ENCODE measurements around the gene ADAMTSL2. TPM values are rescaled to one million over a fixed set of nuclear protein-coding genes. Genes with fewer than 3 reads are reported as not detected.

Gene ADAMTSL2
- polyA plus RNA-seq, 1 donor (not counting 4 experiments of a cell fraction or from before 2014, with no cell fraction given) = not detected

GRCh38 chr9:133598978-133599377 lies 64.5 kb downstream of the ADAMTSL2 start:
- FAIRE-seq (no peak), DNase-seq (ENCODE audit: low read depth, low spot score) (no peak)
- H4K20me1 ChIP-seq (ENCODE audit: control insufficient read depth, extremely low read depth, insufficient read depth, low read length) = no peaks in the 10 kb centered on the region
- dilution Hi-C loops (cut with MboI; ENCODE audit: extremely low pct_ligation_motif_present, low sequenced_read_pairs) = no loop called here
- H3K9me1 ChIP-seq (ENCODE audit: control insufficient read depth, extremely low read depth, insufficient read depth, low read length) = no peaks in the 10 kb centered on the region
- peaks cover 13% of the 10 kb centered on the region for H3K27me3 ChIP-seq (ENCODE audit: control insufficient read depth, extremely low read depth, insufficient read depth, low read length)
- H3K4me1 ChIP-seq (ENCODE audit: control insufficient read depth, extremely low read depth, insufficient read depth, low read length) = no peaks in the 10 kb centered on the region
- no peaks in the 10 kb centered on the region for H3K36me3 ChIP-seq (ENCODE audit: control insufficient read depth in 2 of 2, extremely low read depth in 1 of 2, insufficient read depth in 2 of 2, low read length in 2 of 2)
- no peak for TF ChIP-seq EZH2 (IDR thresholded peaks at IDR 0.05; ENCODE audit: low read length)
- no peak for TF ChIP-seq CTCF (optimal IDR thresholded peaks at IDR 0.05 in 1 of 3, IDR thresholded peaks at IDR 0.05 in 1 of 3, conservative IDR thresholded peaks at IDR 0.05 in 1 of 3; ENCODE audit: extremely low read depth in 1 of 3, insufficient read depth in 2 of 3, low read length in 3 of 3)
- H3K27ac ChIP-seq (ENCODE audit: control insufficient read depth, insufficient read depth, low read length) = no peak overlapping the region
- H3K9me3 ChIP-seq (ENCODE audit: control insufficient read depth, low read depth, low read length) = peaks cover 10% of the 10 kb centered on the region
- H3K4me2 ChIP-seq (ENCODE audit: control insufficient read depth, extremely low read depth, insufficient read depth, low read depth, low read length) = no peak overlapping the region
- H3K9ac ChIP-seq (ENCODE audit: control insufficient read depth, extremely low read depth, insufficient read depth, low read length) = no peak overlapping the region
- no peak overlapping the region for H3K4me3 ChIP-seq (ENCODE audit: control insufficient read depth in 2 of 3, extremely low read depth in 1 of 3, insufficient read depth in 2 of 3, low read depth in 1 of 3, low read length in 3 of 3)
- H2AFZ ChIP-seq (ENCODE audit: control insufficient read depth, low read length) = no peak overlapping the region
- H3K79me2 ChIP-seq (ENCODE audit: control insufficient read depth, insufficient read depth, low read length) = no peaks in the 10 kb centered on the region

- Histone ChIP-seq H3K4me1 (ENCODE audit: control insufficient read depth, extremely low read depth, insufficient read depth, low read length) (no peaks in the 10 kb centered on the region), H3K36me3 (ENCODE audit: control insufficient read depth in 2 of 2, extremely low read depth in 1 of 2, insufficient read depth in 2 of 2, low read length in 2 of 2) (no peaks in the 10 kb centered on the region), H4K20me1 (ENCODE audit: control insufficient read depth, extremely low read depth, insufficient read depth, low read length) (no peaks in the 10 kb centered on the region), H3K9me3 (ENCODE audit: control insufficient read depth, low read depth, low read length) (peaks cover 10% of the 10 kb centered on the region), H2AFZ (ENCODE audit: control insufficient read depth, low read length) (no peak overlapping the region), H3K79me2 (ENCODE audit: control insufficient read depth, insufficient read depth, low read length) (no peaks in the 10 kb centered on the region), H3K4me2 (ENCODE audit: control insufficient read depth, extremely low read depth, insufficient read depth, low read depth, low read length) (no peak overlapping the region), H3K4me3 (ENCODE audit: control insufficient read depth in 2 of 3, extremely low read depth in 1 of 3, insufficient read depth in 2 of 3, low read depth in 1 of 3, low read length in 3 of 3) (no peak overlapping the region), H3K9ac (ENCODE audit: control insufficient read depth, extremely low read depth, insufficient read depth, low read length) (no peak overlapping the region), H3K27me3 (ENCODE audit: control insufficient read depth, extremely low read depth, insufficient read depth, low read length) (peaks cover 13% of the 10 kb centered on the region), H3K9me1 (ENCODE audit: control insufficient read depth, extremely low read depth, insufficient read depth, low read length) (no peaks in the 10 kb centered on the region), H3K27ac (ENCODE audit: control insufficient read depth, insufficient read depth, low read length) (no peak overlapping the region)
- dilution Hi-C loops (cut with MboI; ENCODE audit: extremely low pct_ligation_motif_present, low sequenced_read_pairs) = no loop called here
- DNase-seq (ENCODE audit: low read depth, low spot score) (no peak), FAIRE-seq (no peak)
- TF ChIP-seq CTCF (optimal IDR thresholded peaks at IDR 0.05 in 1 of 3, IDR thresholded peaks at IDR 0.05 in 1 of 3, conservative IDR thresholded peaks at IDR 0.05 in 1 of 3; ENCODE audit: extremely low read depth in 1 of 3, insufficient read depth in 2 of 3, low read length in 3 of 3) (no peak), EZH2 (IDR thresholded peaks at IDR 0.05; ENCODE audit: low read length) (no peak)
Observed at GRCh38 chr9:133599470-133600173, 65.1 kb downstream of the ADAMTSL2 start.
